Osteocyte (in vitro differentiated cells): ENCODE measurements around the gene SYNPO2. TPM values are rescaled to one million over a fixed set of nuclear protein-coding genes. Genes with fewer than 3 reads are reported as not detected.
"Not testable (repeated sequence)": the region's sequence is repeated elsewhere in the genome, so short reads cannot be mapped to it uniquely, and the experiment has no call there.

Experiments used
- DNase-seq: peaks from one replicate; pipeline ENCODE4 v3.0.0; 2021; ENCODE audit warnings: mixed read lengths; ENCODE audit not compliant: unreplicated experiment; ENCODE audit errors: extremely low spot score
- H3K27ac Mint-ChIP-seq: one replicate; pipeline ENCODE4 v1.8.0; 2021; ENCODE audit warnings: mild to moderate bottlenecking, mixed read lengths; ENCODE audit not compliant: unreplicated experiment
- H3K27me3 Mint-ChIP-seq: one replicate; pipeline ENCODE4 v1.8.0; 2021; ENCODE audit warnings: mixed read lengths; ENCODE audit not compliant: unreplicated experiment
- H3K36me3 Mint-ChIP-seq: one replicate; pipeline ENCODE4 v1.8.0; 2021; ENCODE audit warnings: mixed read lengths; ENCODE audit not compliant: unreplicated experiment
- H3K4me1 Mint-ChIP-seq: one replicate; pipeline ENCODE4 v1.8.0; 2021; ENCODE audit warnings: mixed read lengths; ENCODE audit not compliant: unreplicated experiment
- H3K4me3 Mint-ChIP-seq: one replicate; pipeline ENCODE4 v1.8.0; 2021; ENCODE audit warnings: mild to moderate bottlenecking, moderate library complexity, mixed read lengths; ENCODE audit not compliant: unreplicated experiment
- H3K9me3 Mint-ChIP-seq: one replicate; pipeline ENCODE4 v1.8.0; 2021; ENCODE audit warnings: mixed read lengths; ENCODE audit not compliant: unreplicated experiment
- total RNA-seq: library from RNA; stranded (reverse); gene quantifications from 2 replicates; pipeline ENCODE4 v1.2.1, GENCODE V29; 2021
- TF ChIP-seq, protein P1 (sequence below): fragments of 200-600 bp; sonication (generic); IDR thresholded peaks from 2 replicates; pipeline ENCODE4 v1.5.0; 2021; ENCODE audit warnings: antibody characterized with exemption, mild to moderate bottlenecking, moderate library complexity

Gene SYNPO2
- total RNA-seq, 1 donor from 2014 or later, result 4.1 TPM

DNA sequence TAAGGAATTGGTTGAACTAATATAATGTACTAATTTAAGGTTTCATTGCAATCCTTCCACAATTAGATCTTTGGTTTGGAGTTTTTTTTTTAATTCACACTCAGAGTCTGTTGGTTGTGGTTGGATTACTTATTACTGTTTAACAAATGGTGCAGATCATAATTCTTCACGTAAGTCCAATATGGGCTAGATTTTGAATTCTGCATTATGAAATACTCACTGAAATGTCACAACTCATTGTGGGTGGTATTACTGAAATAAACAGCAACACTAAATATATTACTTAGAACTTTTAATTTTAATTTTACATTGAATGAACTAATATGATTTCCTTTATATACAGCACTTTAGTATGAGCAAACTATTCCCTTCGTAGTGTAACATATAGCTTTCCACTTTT lies 152.7 kb downstream of the SYNPO2 start:
- H3K36me3 Mint-ChIP-seq, result no peaks in the 10 kb centered on the region
- TF ChIP-seq, protein P1, sequence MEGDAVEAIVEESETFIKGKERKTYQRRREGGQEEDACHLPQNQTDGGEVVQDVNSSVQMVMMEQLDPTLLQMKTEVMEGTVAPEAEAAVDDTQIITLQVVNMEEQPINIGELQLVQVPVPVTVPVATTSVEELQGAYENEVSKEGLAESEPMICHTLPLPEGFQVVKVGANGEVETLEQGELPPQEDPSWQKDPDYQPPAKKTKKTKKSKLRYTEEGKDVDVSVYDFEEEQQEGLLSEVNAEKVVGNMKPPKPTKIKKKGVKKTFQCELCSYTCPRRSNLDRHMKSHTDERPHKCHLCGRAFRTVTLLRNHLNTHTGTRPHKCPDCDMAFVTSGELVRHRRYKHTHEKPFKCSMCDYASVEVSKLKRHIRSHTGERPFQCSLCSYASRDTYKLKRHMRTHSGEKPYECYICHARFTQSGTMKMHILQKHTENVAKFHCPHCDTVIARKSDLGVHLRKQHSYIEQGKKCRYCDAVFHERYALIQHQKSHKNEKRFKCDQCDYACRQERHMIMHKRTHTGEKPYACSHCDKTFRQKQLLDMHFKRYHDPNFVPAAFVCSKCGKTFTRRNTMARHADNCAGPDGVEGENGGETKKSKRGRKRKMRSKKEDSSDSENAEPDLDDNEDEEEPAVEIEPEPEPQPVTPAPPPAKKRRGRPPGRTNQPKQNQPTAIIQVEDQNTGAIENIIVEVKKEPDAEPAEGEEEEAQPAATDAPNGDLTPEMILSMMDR, result no peak
- H3K9me3 Mint-ChIP-seq, result no peaks in the 10 kb centered on the region
- no peak overlapping the region for H3K4me3 Mint-ChIP-seq
- no peak for DNase-seq
- peak overlapping the region; percentile 89 for H3K27ac Mint-ChIP-seq
- no peaks in the 10 kb centered on the region for H3K27me3 Mint-ChIP-seq
- peaks cover 67% of the 10 kb centered on the region for H3K4me1 Mint-ChIP-seq

DNA sequence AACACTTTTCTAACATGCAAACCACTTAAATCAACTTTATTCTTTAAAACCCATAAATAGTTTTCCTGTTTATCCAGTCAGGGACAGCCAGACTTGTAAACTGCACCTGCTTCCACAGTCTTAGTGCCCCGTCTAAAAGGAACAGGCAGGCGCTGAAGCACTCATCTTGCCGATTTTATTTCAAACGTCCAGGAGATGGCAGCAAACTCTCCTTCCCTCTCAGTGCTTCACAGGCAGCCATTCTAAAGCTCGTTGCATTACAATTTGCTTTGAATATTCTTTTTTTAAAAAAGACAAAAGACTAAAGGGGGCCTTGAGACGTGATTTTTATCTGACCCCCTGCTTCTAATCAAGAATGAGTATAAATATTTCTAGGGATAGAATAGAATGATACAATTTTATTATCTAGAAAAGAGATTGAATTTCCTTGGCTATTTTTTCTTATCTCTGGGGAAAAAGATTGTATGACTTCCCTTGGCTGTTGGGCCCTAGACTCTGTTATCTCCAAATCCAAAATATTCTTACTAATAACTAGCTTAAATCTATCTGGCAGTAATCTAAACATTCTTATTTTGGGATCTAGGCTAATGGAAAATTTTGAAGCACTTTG lies 153.4 kb downstream of the SYNPO2 start:
- H3K36me3 Mint-ChIP-seq, result no peaks in the 10 kb centered on the region
- H3K4me3 Mint-ChIP-seq, result no peak overlapping the region
- H3K9me3 Mint-ChIP-seq, result no peaks in the 10 kb centered on the region
- DNase-seq, result no peak
- peaks cover 67% of the 10 kb centered on the region for H3K4me1 Mint-ChIP-seq
- H3K27me3 Mint-ChIP-seq, result no peaks in the 10 kb centered on the region
- TF ChIP-seq, protein P1, result peak; percentile 81
- peak overlapping the region; percentile 69 for H3K27ac Mint-ChIP-seq

DNA sequence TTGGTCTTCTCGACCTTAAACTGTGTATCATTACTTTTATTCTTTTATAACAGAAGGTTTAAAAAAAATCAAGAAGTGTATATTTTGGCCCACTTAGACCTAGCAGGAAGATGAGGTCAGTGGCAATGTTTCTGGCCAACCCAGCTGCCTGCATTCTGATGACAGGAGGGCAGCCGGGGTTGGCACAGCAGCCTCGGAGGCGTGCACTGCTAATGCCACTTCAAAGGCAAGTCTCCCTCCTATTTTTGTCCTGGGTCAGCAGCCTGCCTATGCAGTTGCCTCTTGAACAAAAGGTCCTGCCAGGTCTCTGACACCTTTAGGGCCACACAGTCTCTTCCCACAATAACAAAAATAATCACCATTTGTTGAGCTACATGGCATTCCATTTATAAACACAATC lies 157.6 kb downstream of the SYNPO2 start:
- H3K9me3 Mint-ChIP-seq, result no peaks in the 10 kb centered on the region
- H3K36me3 Mint-ChIP-seq, result no peaks in the 10 kb centered on the region
- no peak for DNase-seq
- peaks cover 33% of the 10 kb centered on the region for H3K4me1 Mint-ChIP-seq
- TF ChIP-seq, protein P1, result no peak
- no peak overlapping the region for H3K4me3 Mint-ChIP-seq
- H3K27me3 Mint-ChIP-seq, result no peaks in the 10 kb centered on the region
- H3K27ac Mint-ChIP-seq, result no peak overlapping the region

DNA sequence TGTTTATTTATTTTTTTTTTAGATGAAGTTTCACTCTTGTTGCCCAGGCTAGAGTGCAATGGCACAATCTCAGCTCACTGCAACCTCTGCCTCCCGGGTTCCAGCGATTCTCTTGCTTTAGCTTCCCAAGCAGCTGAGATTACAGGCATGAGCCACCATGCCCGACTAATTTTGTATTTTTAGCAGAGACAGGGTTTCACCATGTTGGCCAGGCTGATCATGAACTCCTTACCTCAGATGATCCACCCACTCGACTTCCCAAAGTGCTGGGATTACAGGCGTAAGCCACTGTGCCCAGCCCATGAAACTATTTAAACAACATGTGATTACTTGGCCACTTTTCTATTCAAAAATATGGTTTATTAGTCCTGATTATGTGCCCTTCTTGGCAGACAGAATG lies 158.4 kb downstream of the SYNPO2 start:
- not testable (repeated sequence) for H3K4me3 Mint-ChIP-seq, DNase-seq, H3K9me3 Mint-ChIP-seq, H3K27me3 Mint-ChIP-seq, H3K36me3 Mint-ChIP-seq, H3K27ac Mint-ChIP-seq
- peaks cover 25% of the 10 kb centered on the region for H3K4me1 Mint-ChIP-seq

DNA sequence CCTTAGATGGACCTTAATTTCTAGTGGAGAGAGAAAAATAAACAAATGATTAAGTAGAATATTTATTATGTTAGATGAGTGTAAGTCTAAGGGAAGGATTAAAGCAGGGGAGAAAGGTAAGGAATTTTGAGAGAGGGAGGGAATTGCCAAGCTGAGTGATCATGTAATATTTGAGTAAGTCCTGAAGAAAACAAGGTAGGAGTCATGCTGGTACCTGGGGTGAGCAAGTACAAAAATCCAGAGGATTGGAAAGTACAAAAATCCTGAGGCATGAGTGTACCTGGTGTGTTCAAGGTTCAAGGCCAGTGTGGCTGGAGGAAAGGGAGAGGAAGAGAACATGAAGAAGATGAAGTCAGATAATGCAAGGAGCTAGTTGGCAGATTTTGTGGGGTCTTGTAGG lies 159.8 kb downstream of the SYNPO2 start:
- TF ChIP-seq, protein P1, result no peak
- H3K4me3 Mint-ChIP-seq, result no peak overlapping the region
- no peaks in the 10 kb centered on the region for H3K9me3 Mint-ChIP-seq
- peaks cover 16% of the 10 kb centered on the region for H3K4me1 Mint-ChIP-seq
- no peaks in the 10 kb centered on the region for H3K36me3 Mint-ChIP-seq
- H3K27me3 Mint-ChIP-seq, result no peaks in the 10 kb centered on the region
- no peak overlapping the region for H3K27ac Mint-ChIP-seq
- DNase-seq, result no peak

DNA sequence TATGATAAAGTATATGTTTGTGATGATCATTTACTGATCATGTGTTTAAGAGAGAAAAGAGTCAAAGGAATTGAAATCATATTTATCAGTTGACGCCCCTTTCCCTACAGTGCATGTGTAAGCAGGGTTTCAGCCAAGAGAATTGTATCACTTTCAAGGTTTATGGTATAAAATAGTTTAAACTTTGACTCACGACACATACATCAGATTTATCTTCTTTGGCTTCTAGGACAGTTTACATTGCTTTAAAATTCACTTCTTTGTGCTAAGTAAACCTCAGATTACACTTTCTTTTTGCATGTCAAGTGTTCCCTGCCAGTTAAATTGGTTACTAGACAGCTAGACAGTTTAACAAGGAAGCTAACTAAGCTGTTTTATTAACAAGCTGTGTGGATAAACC lies 160.7 kb downstream of the SYNPO2 start:
- TF ChIP-seq, protein P1, result no peak
- DNase-seq, result no peak
- Mint-ChIP-seq H3K4me1 (peaks cover 9% of the 10 kb centered on the region), H3K36me3 (no peaks in the 10 kb centered on the region), H3K27ac (no peak overlapping the region), H3K4me3 (no peak overlapping the region), H3K9me3 (no peaks in the 10 kb centered on the region), H3K27me3 (no peaks in the 10 kb centered on the region)
